Subcutaneous abdominal adipose tissue (tissue), 5 donors: ENCODE results near the gene OR2F2.

Source experiments
- H3K27ac ChIP-seq: one replicate; pipeline ENCODE4 v1.7.0; 2013; ENCODE audit warnings: low read depth, mild to moderate bottlenecking, inconsistent platforms, low read length, moderate library complexity
- H3K27me3 ChIP-seq, 5 donors: one replicate each; pipeline ENCODE4 v1.7.0; 2013; ENCODE audit warnings: low read length in 5 of 5, inconsistent platforms in 1 of 5; ENCODE audit not compliant: control insufficient read depth in 5 of 5, insufficient read depth in 4 of 5
- H3K36me3 ChIP-seq, 5 donors: one replicate each; pipeline ENCODE4 v1.7.0; 2013; ENCODE audit warnings: low read length in 5 of 5; ENCODE audit not compliant: control insufficient read depth in 5 of 5, insufficient read depth in 5 of 5
- H3K4me1 ChIP-seq, 5 donors: one replicate each; pipeline ENCODE4 v1.7.0; 2013; ENCODE audit warnings: low read length in 5 of 5, mild to moderate bottlenecking in 3 of 5, moderate library complexity in 1 of 5; ENCODE audit not compliant: control insufficient read depth in 5 of 5, insufficient read depth in 5 of 5
- H3K4me3 ChIP-seq, 5 donors: one replicate each; pipeline ENCODE4 v1.7.0; 2013; ENCODE audit warnings: low read length in 5 of 5, low read depth in 1 of 5
- H3K9ac ChIP-seq, 5 donors: one replicate each; pipeline ENCODE4 v1.7.0; 2013; ENCODE audit warnings: low read length in 5 of 5, mild to moderate bottlenecking in 4 of 5, moderate library complexity in 3 of 5
- H3K9me3 ChIP-seq, 5 donors: one replicate each; pipeline ENCODE4 v1.7.0; 2013; ENCODE audit warnings: low read length in 5 of 5; ENCODE audit not compliant: control insufficient read depth in 5 of 5
- donor health status: healthy.
- donor health status: healthy.
- donor health status: healthy.
- donor health status: healthy.
- donor health status: healthy.

OR2F2 gene

DNA sequence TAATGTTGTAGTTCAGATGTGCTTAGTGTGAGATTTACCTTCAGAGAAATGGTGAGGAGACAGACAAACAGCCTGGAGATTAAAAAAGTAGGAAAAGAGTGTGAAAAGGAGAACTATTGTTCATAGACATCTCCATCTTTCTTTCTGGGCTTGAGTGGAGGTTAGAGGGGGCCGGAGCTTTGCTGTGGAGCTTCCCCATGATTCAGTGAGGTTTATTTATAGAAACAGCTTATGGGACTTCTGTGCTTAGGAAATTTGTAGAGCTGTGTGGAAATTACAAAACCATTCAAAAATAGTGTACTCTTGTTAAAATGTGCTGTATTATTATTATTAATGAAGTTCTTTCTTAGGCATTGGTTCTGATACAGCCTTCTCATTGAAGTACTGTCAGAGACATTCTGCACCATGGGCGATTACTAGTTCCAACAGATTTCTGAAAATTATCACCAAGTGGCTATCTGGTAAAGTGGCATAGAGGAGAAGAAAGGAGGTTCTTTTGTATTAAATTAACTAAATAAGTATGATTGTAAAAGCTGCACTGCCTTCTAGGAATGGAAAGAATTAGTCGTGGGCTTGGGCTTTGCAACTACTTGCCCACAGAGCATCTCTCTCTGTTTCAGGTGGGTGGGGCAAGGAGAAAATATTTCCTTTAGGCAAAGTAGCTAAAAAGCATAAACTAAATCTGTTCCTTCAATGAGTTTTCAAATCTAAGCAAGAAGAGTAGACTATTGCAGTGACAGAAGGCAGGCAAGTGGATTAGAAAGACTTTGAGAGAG is 24.4 kb upstream of the OR2F2 start:
- H3K36me3 ChIP-seq = no peaks in the 10 kb centered on the region
- H3K27ac ChIP-seq = no peak overlapping the region
- no peaks in the 10 kb centered on the region for H3K27me3 ChIP-seq
- H3K9ac ChIP-seq = no peak overlapping the region
- H3K4me1 ChIP-seq = peaks cover 0 to 27% (median 13%) of the 10 kb centered on the region in 5 donors
- H3K9me3 ChIP-seq = no peaks in the 10 kb centered on the region
- H3K4me3 ChIP-seq = no peak overlapping the region

- no peak overlapping the region for H3K9ac ChIP-seq
- peaks cover 0 to 11% (median 0%) of the 10 kb centered on the region in 5 donors for H3K4me1 ChIP-seq
- no peaks in the 10 kb centered on the region for H3K36me3 ChIP-seq
- H3K4me3 ChIP-seq = no peak overlapping the region
- H3K27me3 ChIP-seq = no peaks in the 10 kb centered on the region
- no peak overlapping the region for H3K27ac ChIP-seq
- no peaks in the 10 kb centered on the region for H3K9me3 ChIP-seq
Measured at GRCh38 chr7:143913945-143914615, 21.0 kb upstream of the OR2F2 start.

DNA sequence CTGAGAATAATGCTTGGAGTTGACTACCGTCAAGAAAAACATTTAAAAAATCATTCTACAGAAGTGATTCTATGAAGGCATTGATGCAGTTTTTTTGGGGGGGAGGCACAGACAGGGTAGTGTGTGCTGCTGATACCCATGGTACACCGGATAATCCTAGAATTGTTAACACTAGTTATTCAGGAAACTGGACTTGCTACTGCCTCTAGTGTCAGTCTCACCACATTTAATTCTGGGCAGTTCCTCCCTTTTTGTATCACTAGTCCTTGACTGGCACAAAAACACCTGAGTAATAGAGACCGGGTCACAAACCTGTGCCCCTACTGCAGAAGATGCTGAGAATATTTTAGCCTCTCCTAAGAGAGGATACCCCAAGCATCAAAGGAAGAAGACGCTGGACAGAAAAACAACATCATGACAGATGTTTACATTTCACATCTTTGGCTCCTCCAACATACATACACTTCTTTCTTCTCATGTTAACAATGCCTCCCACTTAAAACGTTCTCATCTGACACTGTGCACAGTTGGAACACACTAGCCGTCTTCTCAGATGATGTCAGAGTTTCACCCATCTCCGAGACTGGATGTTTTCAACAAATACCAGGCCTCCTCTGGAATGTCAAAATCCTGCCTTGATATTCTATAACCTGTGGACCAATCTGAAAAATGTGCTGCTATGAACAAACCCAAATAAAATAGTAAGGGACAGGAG is 19.9 kb upstream of the OR2F2 start:
- H3K27me3 ChIP-seq = no peaks in the 10 kb centered on the region
- H3K4me1 ChIP-seq = peaks cover 0 to 5% (median 0%) of the 10 kb centered on the region in 5 donors
- H3K4me3 ChIP-seq = no peak overlapping the region
- no peak overlapping the region for H3K9ac ChIP-seq
- no peaks in the 10 kb centered on the region for H3K36me3 ChIP-seq
- no peak overlapping the region for H3K27ac ChIP-seq
- no peaks in the 10 kb centered on the region for H3K9me3 ChIP-seq

- Histone ChIP-seq H3K27me3 (no peaks in the 10 kb centered on the region), H3K4me1 (no peaks in the 10 kb centered on the region), H3K27ac (no peak overlapping the region), H3K36me3 (no peaks in the 10 kb centered on the region), H3K4me3 (no peak overlapping the region), H3K9me3 (no peaks in the 10 kb centered on the region), H3K9ac (no peak overlapping the region)
Measured at GRCh38 chr7:143924851-143925250, 10.2 kb upstream of the OR2F2 start.

DNA sequence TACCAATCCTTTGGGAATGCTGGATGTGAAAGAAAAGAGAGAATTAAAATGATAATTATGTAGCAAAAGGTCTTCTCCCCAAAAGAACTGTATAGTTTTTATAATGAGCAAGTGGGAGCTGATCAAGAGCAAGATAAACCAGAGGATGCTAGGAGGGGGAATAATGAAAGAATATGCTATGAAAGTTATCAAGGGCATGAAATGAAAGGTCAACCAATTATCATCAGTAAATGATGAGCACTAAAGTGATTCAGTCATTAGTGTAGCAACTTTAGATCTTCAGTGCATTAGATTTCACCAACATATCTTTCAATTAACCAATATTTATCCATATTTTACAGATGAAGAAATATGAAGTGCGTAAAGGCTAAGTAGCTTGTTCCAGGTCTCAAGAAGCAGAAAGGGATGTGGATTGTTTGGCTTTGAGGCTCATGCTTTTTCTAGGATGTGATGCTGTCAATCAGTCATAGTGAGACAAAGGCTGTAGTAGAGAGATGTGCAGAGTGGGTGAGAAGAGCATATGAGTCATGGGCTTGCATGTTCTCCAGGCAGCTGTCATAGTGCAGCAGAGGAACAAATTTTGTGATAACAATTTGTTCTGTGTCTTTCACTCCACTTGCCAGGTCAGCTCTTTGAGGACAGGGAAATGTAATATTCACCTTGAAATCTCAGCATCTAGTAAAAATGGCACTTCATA is 5.7 kb upstream of the OR2F2 start:
- no peaks in the 10 kb centered on the region for H3K27me3 ChIP-seq
- H3K9ac ChIP-seq = no peak overlapping the region
- peaks cover 0 to 10% (median 5%) of the 10 kb centered on the region in 5 donors for H3K9me3 ChIP-seq
- no peaks in the 10 kb centered on the region for H3K36me3 ChIP-seq
- H3K4me3 ChIP-seq = no peak overlapping the region
- no peak overlapping the region for H3K27ac ChIP-seq
- no peaks in the 10 kb centered on the region for H3K4me1 ChIP-seq

DNA sequence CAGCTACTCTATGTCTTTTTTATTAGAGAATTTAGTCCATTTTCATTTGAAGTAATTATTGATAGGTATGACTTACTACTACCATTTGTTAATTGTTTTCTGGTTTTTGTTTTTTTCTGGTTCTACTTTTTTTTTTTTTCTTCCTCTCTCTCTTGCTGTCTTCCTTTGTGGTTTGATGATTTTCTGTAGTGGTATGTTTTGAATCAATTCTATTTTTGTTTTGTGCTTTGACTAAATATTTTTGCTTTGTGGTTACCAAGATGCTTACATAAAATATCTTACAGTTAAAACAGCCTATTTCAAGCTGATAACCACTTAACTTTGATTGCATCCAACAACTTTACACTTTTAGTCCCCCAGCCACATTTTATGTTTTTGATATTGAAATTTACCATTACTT is 3.3 kb upstream of the OR2F2 start:
- no peaks in the 10 kb centered on the region for H3K4me1 ChIP-seq
- peaks cover 0 to 10% (median 5%) of the 10 kb centered on the region in 5 donors for H3K9me3 ChIP-seq
- no peak overlapping the region for H3K27ac ChIP-seq
- no peaks in the 10 kb centered on the region for H3K27me3 ChIP-seq
- no peak overlapping the region for H3K9ac ChIP-seq
- no peak overlapping the region for H3K4me3 ChIP-seq
- no peaks in the 10 kb centered on the region for H3K36me3 ChIP-seq

DNA sequence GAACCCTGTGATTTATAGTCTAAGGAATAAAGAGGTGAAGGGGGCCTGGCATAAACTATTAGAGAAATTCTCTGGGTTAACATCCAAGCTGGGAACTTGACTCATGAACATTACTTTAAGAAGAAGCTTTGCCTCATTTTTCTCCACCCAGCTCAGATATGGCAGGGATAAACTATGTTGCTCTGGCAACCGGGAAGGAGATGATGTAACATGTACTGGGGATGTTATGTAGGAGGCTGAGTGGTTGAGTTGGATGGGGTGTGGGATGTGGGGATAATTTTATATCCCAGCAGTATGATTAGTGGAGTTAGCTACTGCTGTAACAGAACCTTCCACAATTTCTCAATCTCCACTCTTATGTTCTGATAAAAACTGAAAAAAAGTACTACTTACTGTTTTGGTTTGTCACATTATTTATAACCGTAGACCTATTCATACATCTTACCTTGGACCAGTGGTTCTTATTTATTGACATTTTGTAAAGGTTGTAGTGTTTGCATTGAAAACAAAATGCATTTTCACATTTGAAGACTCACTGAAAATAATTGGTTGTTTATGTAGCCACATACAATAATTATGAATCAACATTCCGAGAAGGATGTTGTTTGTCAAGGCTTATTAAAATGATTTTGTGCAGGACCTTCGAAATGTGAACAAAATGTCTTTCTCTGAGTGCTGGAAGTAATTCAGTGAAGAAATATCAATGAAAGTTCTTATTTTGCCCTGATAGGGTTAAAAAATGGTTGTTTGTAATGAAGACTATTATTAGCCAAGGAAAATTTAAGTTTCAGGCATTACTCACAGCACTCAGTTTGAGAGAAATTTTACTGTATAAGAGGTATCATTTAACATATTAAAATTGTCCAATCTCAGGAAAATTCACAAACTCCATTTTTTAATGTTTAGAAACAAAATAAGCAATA is 1.3 kb downstream of the OR2F2 start:
- no peak overlapping the region for H3K4me3 ChIP-seq
- H3K27me3 ChIP-seq = no peaks in the 10 kb centered on the region
- peaks cover 0 to 10% (median 5%) of the 10 kb centered on the region in 5 donors for H3K9me3 ChIP-seq
- no peaks in the 10 kb centered on the region for H3K4me1 ChIP-seq
- H3K36me3 ChIP-seq = no peaks in the 10 kb centered on the region
- no peak overlapping the region for H3K27ac ChIP-seq
- no peak overlapping the region for H3K9ac ChIP-seq

DNA sequence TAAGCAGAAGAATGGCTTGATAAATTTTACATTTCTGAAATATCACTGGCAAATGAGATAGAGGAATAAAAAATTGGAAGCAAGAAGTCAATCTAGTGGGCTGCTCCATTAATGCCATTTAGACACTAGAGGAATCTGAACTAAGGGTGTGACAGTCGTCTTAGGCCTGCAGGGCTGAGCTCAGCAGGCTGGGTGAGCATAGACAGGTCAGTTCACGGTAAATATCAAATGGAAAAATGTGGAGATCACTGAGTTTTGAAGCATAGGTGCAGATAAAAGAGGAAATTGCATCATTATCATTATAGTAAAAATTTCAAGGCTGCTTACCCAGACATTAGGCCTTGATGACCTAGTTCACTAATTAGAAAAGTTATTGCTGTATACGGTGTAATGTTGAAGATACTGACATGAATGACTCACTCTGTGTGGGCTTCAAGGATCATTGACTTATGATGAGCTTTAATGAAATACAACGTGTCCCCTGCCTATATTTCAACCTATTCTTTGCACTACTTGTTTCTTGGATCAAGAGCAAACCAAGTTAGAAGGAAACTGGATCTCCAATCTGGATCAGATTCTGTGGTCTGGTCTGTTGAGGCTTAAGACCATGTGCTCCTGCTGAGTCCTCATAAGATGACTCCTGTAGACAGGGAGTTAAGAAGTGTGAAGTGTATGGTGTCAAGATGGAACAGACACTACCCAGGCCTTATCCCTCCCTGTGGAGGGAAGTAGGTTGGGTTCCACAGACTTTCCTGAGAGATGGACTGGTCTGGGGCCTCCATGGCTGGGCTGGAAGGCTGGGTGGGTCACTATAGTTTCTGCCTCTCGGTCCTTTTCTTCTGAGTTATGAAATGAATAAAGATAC is 3.6 kb downstream of the OR2F2 start:
- Histone ChIP-seq H3K9ac (no peak overlapping the region), H3K27ac (no peak overlapping the region), H3K9me3 (peaks cover 0 to 3% (median under 1%) of the 10 kb centered on the region in 5 donors)

More for the DNA sequence above, 3.6 kb downstream of the OR2F2 start:
- H3K36me3 ChIP-seq = no peaks in the 10 kb centered on the region
- H3K27me3 ChIP-seq = no peaks in the 10 kb centered on the region
- H3K4me3 ChIP-seq = no peak overlapping the region
- H3K4me1 ChIP-seq = no peaks in the 10 kb centered on the region
